H9 (cell line): ENCODE results near the gene MRPL36. TPM values are rescaled to one million over a fixed set of nuclear protein-coding genes. Genes with fewer than 3 reads are reported as not detected.

Source experiments
- DNase-seq: peaks from one replicate; pipeline ENCODE4 v3.0.0-alpha.2; 2017
- H2AFZ ChIP-seq: one replicate; pipeline ENCODE4 v1.6.1; 2013; ENCODE audit warnings: mild to moderate bottlenecking, low read length, control low read depth, moderate library complexity
- H2AK5ac ChIP-seq: 2 replicates; pipeline ENCODE4 v1.6.1; 2013; ENCODE audit warnings: low read length, control low read depth, mixed read lengths; ENCODE audit not compliant: insufficient read length
- H2BK120ac ChIP-seq: one replicate; pipeline ENCODE4 v1.6.1; 2013; ENCODE audit warnings: low read depth, mild to moderate bottlenecking, low read length, control low read depth, inconsistent platforms; ENCODE audit not compliant: poor library complexity, severe bottlenecking
- H2BK12ac ChIP-seq: 2 replicates; pipeline ENCODE4 v1.6.1; 2013; ENCODE audit warnings: low read length, control low read depth, mixed read lengths, low read depth; ENCODE audit not compliant: insufficient read length
- H2BK15ac ChIP-seq: 2 replicates; pipeline ENCODE4 v1.6.1; 2013; ENCODE audit warnings: low read depth, low read length, control low read depth
- H2BK20ac ChIP-seq: one replicate; pipeline ENCODE4 v1.6.1; 2013; ENCODE audit warnings: low read depth, mild to moderate bottlenecking, low read length, control low read depth, inconsistent platforms; ENCODE audit not compliant: poor library complexity, severe bottlenecking
- H2BK5ac ChIP-seq: 2 replicates; pipeline ENCODE4 v1.6.1; 2013; ENCODE audit warnings: low read length, control low read depth, mixed read lengths; ENCODE audit not compliant: insufficient read length
- H3K14ac ChIP-seq: 2 replicates; pipeline ENCODE4 v1.6.1; 2013; ENCODE audit warnings: low read length, control low read depth; ENCODE audit not compliant: insufficient read depth
- H3K18ac ChIP-seq: 2 replicates; pipeline ENCODE4 v1.6.1; 2013; ENCODE audit warnings: low read depth, mild to moderate bottlenecking, mixed read lengths, low read length, control low read depth; ENCODE audit not compliant: insufficient read length
- H3K23ac ChIP-seq: 2 replicates; pipeline ENCODE4 v1.6.1; 2013; ENCODE audit warnings: low read length, control low read depth, mixed read lengths, low read depth; ENCODE audit not compliant: insufficient read length
- H3K23me2 ChIP-seq: 2 replicates; pipeline ENCODE4 v1.6.1; 2013; ENCODE audit warnings: low read depth, mild to moderate bottlenecking, mixed read lengths, low read length, control low read depth; ENCODE audit not compliant: insufficient read length, poor library complexity, severe bottlenecking
- H3K27ac ChIP-seq: 2 replicates; pipeline ENCODE4 v1.5.1; 2013; ENCODE audit warnings: low read length, control low read depth, mixed read lengths, low read depth; ENCODE audit not compliant: insufficient read length
- H3K27me3 ChIP-seq: 2 replicates; pipeline ENCODE4 v1.6.1; 2013; ENCODE audit warnings: low read length, control low read depth, inconsistent platforms; ENCODE audit not compliant: insufficient read depth
- H3K4ac ChIP-seq: 2 replicates; pipeline ENCODE4 v1.6.1; 2013; ENCODE audit warnings: low read depth, mild to moderate bottlenecking, control low read depth, inconsistent platforms, low read length, moderate library complexity
- H3K4me1 ChIP-seq: 2 replicates; pipeline ENCODE4 v1.6.1; 2013; ENCODE audit warnings: low read length, control low read depth, inconsistent platforms; ENCODE audit not compliant: insufficient read depth
- H3K4me2 ChIP-seq: 2 replicates; pipeline ENCODE4 v1.6.1; 2013; ENCODE audit warnings: low read length, control low read depth, mixed read lengths; ENCODE audit not compliant: insufficient read length, insufficient read depth
- H3K56ac ChIP-seq: 2 replicates; pipeline ENCODE4 v1.6.1; 2013; ENCODE audit warnings: low read depth, mild to moderate bottlenecking, mixed read lengths, low read length, control low read depth; ENCODE audit not compliant: insufficient read length
- H3K79me1 ChIP-seq: 2 replicates; pipeline ENCODE4 v1.6.1; 2013; ENCODE audit warnings: low read depth, mild to moderate bottlenecking, moderate library complexity, low read length, control low read depth, inconsistent platforms; ENCODE audit not compliant: insufficient read depth, poor library complexity, severe bottlenecking
- H3K79me2 ChIP-seq: 2 replicates; pipeline ENCODE4 v1.6.1; 2013; ENCODE audit warnings: low read length, control low read depth, inconsistent platforms; ENCODE audit not compliant: insufficient read depth
- H3K9ac ChIP-seq: 2 replicates; pipeline ENCODE4 v1.6.1; 2013; ENCODE audit warnings: low read length, control low read depth, mixed read lengths; ENCODE audit not compliant: insufficient read length; ENCODE audit errors: extremely low read depth
- H3K9me3 ChIP-seq: one replicate; pipeline ENCODE4 v1.6.1; 2013; ENCODE audit warnings: low read depth, low read length, inconsistent platforms; ENCODE audit not compliant: control insufficient read depth
- H3T11ph ChIP-seq: one replicate; pipeline ENCODE4 v1.6.1; 2013; ENCODE audit warnings: mild to moderate bottlenecking, low read length, control low read depth, inconsistent platforms
- H4K20me1 ChIP-seq: one replicate; pipeline ENCODE4 v1.6.1; 2013; ENCODE audit not compliant: control insufficient read depth, insufficient read length, insufficient read depth
- H4K5ac ChIP-seq: 2 replicates; pipeline ENCODE4 v1.6.1; 2013; ENCODE audit warnings: low read depth, mild to moderate bottlenecking, mixed read lengths, low read length, control low read depth; ENCODE audit not compliant: insufficient read length
- H4K8ac ChIP-seq: replicated peaks from 2 replicates; pipeline ENCODE4 v1.6.1; 2013; ENCODE audit warnings: low read length, control low read depth, mixed read lengths, low read depth; ENCODE audit not compliant: insufficient read length
- H4K91ac ChIP-seq: 2 replicates; pipeline ENCODE4 v1.6.1; 2013; ENCODE audit warnings: low read depth, mild to moderate bottlenecking, moderate library complexity, mixed read lengths, low read length, control low read depth; ENCODE audit not compliant: insufficient read length
- H3K27ac Mint-ChIP-seq, 3 experiments: 2 replicates in 2 of 3; 3 replicates in 1 of 3; pipeline ENCODE4 v1.8.0; 2020 to 2021; ENCODE audit warnings: mixed read lengths in 3 of 3, mild to moderate bottlenecking in 1 of 3, moderate library complexity in 1 of 3
- H3K27me3 Mint-ChIP-seq: 2 replicates; pipeline ENCODE4 v1.8.0; 2021; ENCODE audit warnings: low read depth, mild to moderate bottlenecking, moderate library complexity, mixed read lengths
- H3K36me3 Mint-ChIP-seq, 3 experiments: 2 replicates in 2 of 3; 3 replicates in 1 of 3; pipeline ENCODE4 v1.8.0; 2020 to 2021; ENCODE audit warnings: low read depth in 3 of 3, mixed read lengths in 3 of 3; ENCODE audit not compliant: insufficient read depth in 1 of 3
- H3K4me1 Mint-ChIP-seq, 2 experiments: 2 replicates each; pipeline ENCODE4 v1.8.0; 2020; ENCODE audit warnings: mixed read lengths in 2 of 2
- H3K4me3 Mint-ChIP-seq, 2 experiments: 2 replicates in 1 of 2; 3 replicates in 1 of 2; pipeline ENCODE4 v1.8.0; 2020 to 2021; ENCODE audit warnings: mild to moderate bottlenecking in 2 of 2, mixed read lengths in 2 of 2, moderate library complexity in 1 of 2
- H3K9me3 Mint-ChIP-seq, 2 experiments: 2 replicates in 1 of 2; 3 replicates in 1 of 2; pipeline ENCODE4 v1.8.0; 2020; ENCODE audit warnings: mild to moderate bottlenecking in 2 of 2, mixed read lengths in 2 of 2, moderate library complexity in 1 of 2
- CTCF ChIP-seq: fragments of 200-600 bp; sonication (generic); conservative IDR thresholded peaks from 3 replicates; pipeline ENCODE4 v1.8.0; 2021; ENCODE audit warnings: antibody characterized with exemption, mild to moderate bottlenecking
- WGBS: extraction: QIAGEN DNeasy Blood & Tissue Kit; methylation state at CpG from one replicate; pipeline ENCODE4 v1.1.7; 2013; ENCODE audit warnings: missing lambda C conversion rate, low lambda C conversion rate, mixed read lengths; ENCODE audit not compliant: insufficient read length; ENCODE audit errors: extremely low coverage; 5-methylcytosine and 5-hydroxymethylcytosine counted together
- total RNA-seq: library from RNA; stranded (reverse); gene quantifications from 2 replicates; pipeline ENCODE4 v1.2.1, GENCODE V29; 2021

Gene MRPL36
- total RNA-seq, 1 experiment from 2014 or later = 67.3 TPM

GRCh38 chr5:1821862-1822261 is 22.2 kb upstream of the MRPL36 start:
- peaks cover 31 to 70% (median 51%) of the 10 kb centered on the region in 3 experiments for H3K36me3 Mint-ChIP-seq

More at GRCh38 chr5:1821862-1822261, 22.2 kb upstream of the MRPL36 start:
- Histone ChIP-seq H3K79me1 (no peaks in the 10 kb centered on the region), H3K4me2 (no peak overlapping the region), H3K9me3 (no peaks in the 10 kb centered on the region), H3K79me2 (no peaks in the 10 kb centered on the region), H3K4me1 (no peaks in the 10 kb centered on the region), H3T11ph (no peak overlapping the region), H3K14ac (no peak overlapping the region), H4K91ac (no peak overlapping the region), H3K27ac (no peak overlapping the region), H2BK120ac (no peak overlapping the region), H4K8ac (no peak overlapping the region), H2AK5ac (no peak overlapping the region), H4K5ac (no peak overlapping the region), H4K20me1 (no peaks in the 10 kb centered on the region), H2AFZ (no peak overlapping the region), H3K9ac (no peak overlapping the region), H3K23ac (no peak overlapping the region), H3K18ac (no peak overlapping the region), H3K4ac (no peak overlapping the region), H3K23me2 (no peaks in the 10 kb centered on the region), H2BK12ac (no peak overlapping the region), H3K56ac (no peak overlapping the region), H2BK15ac (no peak overlapping the region), H2BK5ac (no peak overlapping the region), H2BK20ac (no peak overlapping the region), H3K27me3 (no peaks in the 10 kb centered on the region)
- Mint-ChIP-seq H3K4me1 (peaks cover 16 to 19% of the 10 kb centered on the region in 2 experiments), H3K9me3 (no peaks in the 10 kb centered on the region), H3K27ac (no peak overlapping the region; a peak in 1 of 7 replicates), H3K27me3 (no peaks in the 10 kb centered on the region; the same call in 1 of the 2 replicates), H3K4me3 (no peak overlapping the region; a peak in 1 of 5 replicates)
- no peak for TF ChIP-seq CTCF
- no CpG with 5 or more reads among the region's 8 CpGs for WGBS
- DNase-seq = no peak
